SHP77 treated with DMSO at 0.1 percent for 48 hours (cell line): ENCODE measurements around the gene TOPBP1.
"Not testable (repeated sequence)": the region's sequence is repeated elsewhere in the genome, so short reads cannot be mapped to it uniquely, and the experiment has no call there.

Experiments used
- DNase-seq: peaks from one replicate; lab custom pipeline; 2025; lab: John Stamatoyannopoulos, UW

TOPBP1 gene

GRCh38 chr3:133661454-133662277 is at the start of gene TOPBP1:
TOPBP1 (minus strand) TSS chr3:133661941; CDS start chr3:133661127, 814 bp downstream.
- DNase-seq, result peak; percentile 54

- no peak for DNase-seq
These were observed 49.3 kb upstream of the TOPBP1 start for GRCh38 chr3:133711013-133711412.

- no peak for DNase-seq
These were observed 47.5 kb upstream of the TOPBP1 start for GRCh38 chr3:133709139-133709750.

- no peak for DNase-seq
These were observed 44.3 kb upstream of the TOPBP1 start for GRCh38 chr3:133706033-133706432.

GRCh38 chr3:133703915-133704314 is 42.2 kb upstream of the TOPBP1 start:
- no peak for DNase-seq

GRCh38 chr3:133701435-133702358 is 40.0 kb upstream of the TOPBP1 start:
- no peak for DNase-seq

- no peak for DNase-seq
These were observed 38.6 kb upstream of the TOPBP1 start for GRCh38 chr3:133700351-133700750.

- no peak for DNase-seq
These were observed 38.2 kb upstream of the TOPBP1 start for GRCh38 chr3:133699903-133700302.

- no peak for DNase-seq
These were observed 37.7 kb upstream of the TOPBP1 start for GRCh38 chr3:133699467-133699866.

- no peak for DNase-seq
These were observed 36.2 kb upstream of the TOPBP1 start for GRCh38 chr3:133697960-133698359.

GRCh38 chr3:133695560-133696171 is 33.9 kb upstream of the TOPBP1 start:
- no peak for DNase-seq

- no peak for DNase-seq
These were observed 32.8 kb upstream of the TOPBP1 start for GRCh38 chr3:133694288-133695268.

GRCh38 chr3:133693821-133694220 is 32.1 kb upstream of the TOPBP1 start:
- no peak for DNase-seq

- DNase-seq, result no peak
These were observed 31.0 kb upstream of the TOPBP1 start for GRCh38 chr3:133692759-133693158.

GRCh38 chr3:133691273-133692107 is 29.7 kb upstream of the TOPBP1 start:
- DNase-seq, result no peak

- not testable (repeated sequence) for DNase-seq
These were observed 16.3 kb upstream of the TOPBP1 start for GRCh38 chr3:133677993-133678392.

GRCh38 chr3:133676336-133677118 is 14.8 kb upstream of the TOPBP1 start:
- no peak for DNase-seq

GRCh38 chr3:133675631-133676335 is 14.0 kb upstream of the TOPBP1 start:
- DNase-seq, result no peak
